ENCODE data around the gene SCFD2.
"Not testable (repeated sequence)": the region's sequence is repeated elsewhere in the genome, so short reads cannot be mapped to it uniquely, and the experiment has no call there.

Gene SCFD2

GRCh38 chr4:53151489-53151788 lies 214.4 kb downstream of the SCFD2 start:
- Histone ChIP-seq H3K9me3 (ENCODE audit: control insufficient read depth in 1 of 2, low read length in 2 of 2) (peaks cover 4 to 7% of the 10 kb centered on the region in 2 donors), H3K27me3 (ENCODE audit: control insufficient read depth in 1 of 2, insufficient read depth in 2 of 2, low read length in 2 of 2) (no peaks in the 10 kb centered on the region), H3K4me1 (ENCODE audit: control insufficient read depth in 1 of 2, insufficient read depth in 2 of 2, low read length in 2 of 2) (peaks cover 0 to 9% of the 10 kb centered on the region in 2 donors), H3K9ac (ENCODE audit: low read depth in 1 of 2, low read length in 2 of 2) (no peak overlapping the region), H3K27ac (ENCODE audit: low read depth, low read length) (no peak overlapping the region), H3K36me3 (ENCODE audit: control insufficient read depth in 1 of 2, insufficient read depth in 2 of 2, low read length in 2 of 2) (no peaks in the 10 kb centered on the region), H3K4me3 (ENCODE audit: low read depth in 1 of 2, low read length in 2 of 2) (no peak overlapping the region)

GRCh38 chr4:53150631-53151488 lies 215.0 kb downstream of the SCFD2 start:
- Histone ChIP-seq H3K9me3 (ENCODE audit: control insufficient read depth in 1 of 2, low read length in 2 of 2) (peaks cover 4 to 7% of the 10 kb centered on the region in 2 donors), H3K36me3 (ENCODE audit: control insufficient read depth in 1 of 2, insufficient read depth in 2 of 2, low read length in 2 of 2) (no peaks in the 10 kb centered on the region), H3K27me3 (ENCODE audit: control insufficient read depth in 1 of 2, insufficient read depth in 2 of 2, low read length in 2 of 2) (no peaks in the 10 kb centered on the region), H3K27ac (ENCODE audit: low read depth, low read length) (no peak overlapping the region), H3K4me1 (ENCODE audit: control insufficient read depth in 1 of 2, insufficient read depth in 2 of 2, low read length in 2 of 2) (peaks cover 0 to 9% of the 10 kb centered on the region in 2 donors), H3K9ac (ENCODE audit: low read depth in 1 of 2, low read length in 2 of 2) (no peak overlapping the region), H3K4me3 (ENCODE audit: low read depth in 1 of 2, low read length in 2 of 2) (no peak overlapping the region)

- Histone ChIP-seq H3K4me1 (ENCODE audit: control insufficient read depth in 1 of 2, insufficient read depth in 2 of 2, low read length in 2 of 2) (peaks cover 0 to 9% of the 10 kb centered on the region in 2 donors), H3K36me3 (ENCODE audit: control insufficient read depth in 1 of 2, insufficient read depth in 2 of 2, low read length in 2 of 2) (peaks cover 5 to 7% of the 10 kb centered on the region in 2 donors), H3K9ac (ENCODE audit: low read depth in 1 of 2, low read length in 2 of 2) (no peak overlapping the region), H3K9me3 (ENCODE audit: control insufficient read depth in 1 of 2, low read length in 2 of 2) (no peaks in the 10 kb centered on the region), H3K4me3 (ENCODE audit: low read depth in 1 of 2, low read length in 2 of 2) (no peak overlapping the region), H3K27me3 (ENCODE audit: control insufficient read depth in 1 of 2, insufficient read depth in 2 of 2, low read length in 2 of 2) (no peaks in the 10 kb centered on the region), H3K27ac (ENCODE audit: low read depth, low read length) (no peak overlapping the region)
Measured at GRCh38 chr4:53147711-53148110, 218.2 kb downstream of the SCFD2 start.

- Histone ChIP-seq H3K36me3 (ENCODE audit: control insufficient read depth in 1 of 2, insufficient read depth in 2 of 2, low read length in 2 of 2) (peaks cover 5 to 7% of the 10 kb centered on the region in 2 donors), H3K27ac (ENCODE audit: low read depth, low read length) (no peak overlapping the region), H3K4me1 (ENCODE audit: control insufficient read depth in 1 of 2, insufficient read depth in 2 of 2, low read length in 2 of 2) (peaks cover 0 to 9% of the 10 kb centered on the region in 2 donors), H3K9ac (ENCODE audit: low read depth in 1 of 2, low read length in 2 of 2) (no peak overlapping the region), H3K4me3 (ENCODE audit: low read depth in 1 of 2, low read length in 2 of 2) (no peak overlapping the region), H3K9me3 (ENCODE audit: control insufficient read depth in 1 of 2, low read length in 2 of 2) (no peaks in the 10 kb centered on the region), H3K27me3 (ENCODE audit: control insufficient read depth in 1 of 2, insufficient read depth in 2 of 2, low read length in 2 of 2) (no peaks in the 10 kb centered on the region)
Measured at GRCh38 chr4:53147197-53147596, 218.7 kb downstream of the SCFD2 start.

GRCh38 chr4:53141308-53141707 lies 224.6 kb downstream of the SCFD2 start:
- H3K9me3 ChIP-seq (ENCODE audit: control insufficient read depth in 1 of 2, low read length in 2 of 2): no peaks in the 10 kb centered on the region
- H3K4me3 ChIP-seq (ENCODE audit: low read depth in 1 of 2, low read length in 2 of 2): no peak overlapping the region
- H3K27ac ChIP-seq (ENCODE audit: low read depth, low read length): no peak overlapping the region
- H3K4me1 ChIP-seq (ENCODE audit: control insufficient read depth in 1 of 2, insufficient read depth in 2 of 2, low read length in 2 of 2): no peaks in the 10 kb centered on the region
- no peaks in the 10 kb centered on the region for H3K27me3 ChIP-seq (ENCODE audit: control insufficient read depth in 1 of 2, insufficient read depth in 2 of 2, low read length in 2 of 2)
- H3K36me3 ChIP-seq (ENCODE audit: control insufficient read depth in 1 of 2, insufficient read depth in 2 of 2, low read length in 2 of 2): peaks cover 5 to 7% of the 10 kb centered on the region in 2 donors
- no peak overlapping the region for H3K9ac ChIP-seq (ENCODE audit: low read depth in 1 of 2, low read length in 2 of 2)

- H3K9ac ChIP-seq (ENCODE audit: low read depth in 1 of 2, low read length in 2 of 2); H3K4me1 ChIP-seq (ENCODE audit: control insufficient read depth in 1 of 2, insufficient read depth in 2 of 2, low read length in 2 of 2); H3K9me3 ChIP-seq (ENCODE audit: control insufficient read depth in 1 of 2, low read length in 2 of 2); H3K36me3 ChIP-seq (ENCODE audit: control insufficient read depth in 1 of 2, insufficient read depth in 2 of 2, low read length in 2 of 2); H3K4me3 ChIP-seq (ENCODE audit: low read depth in 1 of 2, low read length in 2 of 2); H3K27ac ChIP-seq (ENCODE audit: low read depth, low read length); H3K27me3 ChIP-seq (ENCODE audit: control insufficient read depth in 1 of 2, insufficient read depth in 2 of 2, low read length in 2 of 2): not testable (repeated sequence)
Measured at GRCh38 chr4:53139256-53139655, 226.6 kb downstream of the SCFD2 start.

- H3K9me3 ChIP-seq (ENCODE audit: control insufficient read depth in 1 of 2, low read length in 2 of 2): no peaks in the 10 kb centered on the region
- no peak overlapping the region for H3K27ac ChIP-seq (ENCODE audit: low read depth, low read length)
- no peaks in the 10 kb centered on the region for H3K27me3 ChIP-seq (ENCODE audit: control insufficient read depth in 1 of 2, insufficient read depth in 2 of 2, low read length in 2 of 2)
- no peak overlapping the region for H3K9ac ChIP-seq (ENCODE audit: low read depth in 1 of 2, low read length in 2 of 2)
- H3K4me3 ChIP-seq (ENCODE audit: low read depth in 1 of 2, low read length in 2 of 2): no peak overlapping the region
- H3K36me3 ChIP-seq (ENCODE audit: control insufficient read depth in 1 of 2, insufficient read depth in 2 of 2, low read length in 2 of 2): no peaks in the 10 kb centered on the region
- no peaks in the 10 kb centered on the region for H3K4me1 ChIP-seq (ENCODE audit: control insufficient read depth in 1 of 2, insufficient read depth in 2 of 2, low read length in 2 of 2)
Measured at GRCh38 chr4:53137468-53137867, 228.4 kb downstream of the SCFD2 start.

- Histone ChIP-seq H3K4me1 (ENCODE audit: control insufficient read depth in 1 of 2, insufficient read depth in 2 of 2, low read length in 2 of 2) (no peaks in the 10 kb centered on the region), H3K9me3 (ENCODE audit: control insufficient read depth in 1 of 2, low read length in 2 of 2) (no peaks in the 10 kb centered on the region), H3K36me3 (ENCODE audit: control insufficient read depth in 1 of 2, insufficient read depth in 2 of 2, low read length in 2 of 2) (no peaks in the 10 kb centered on the region), H3K27ac (ENCODE audit: low read depth, low read length) (no peak overlapping the region), H3K4me3 (ENCODE audit: low read depth in 1 of 2, low read length in 2 of 2) (no peak overlapping the region), H3K9ac (ENCODE audit: low read depth in 1 of 2, low read length in 2 of 2) (no peak overlapping the region), H3K27me3 (ENCODE audit: control insufficient read depth in 1 of 2, insufficient read depth in 2 of 2, low read length in 2 of 2) (no peaks in the 10 kb centered on the region)
Measured at GRCh38 chr4:53136954-53137353, 228.9 kb downstream of the SCFD2 start.

- Histone ChIP-seq H3K4me1 (ENCODE audit: control insufficient read depth in 1 of 2, insufficient read depth in 2 of 2, low read length in 2 of 2) (no peaks in the 10 kb centered on the region), H3K27ac (ENCODE audit: low read depth, low read length) (no peak overlapping the region), H3K9ac (ENCODE audit: low read depth in 1 of 2, low read length in 2 of 2) (no peak overlapping the region), H3K36me3 (ENCODE audit: control insufficient read depth in 1 of 2, insufficient read depth in 2 of 2, low read length in 2 of 2) (no peaks in the 10 kb centered on the region), H3K27me3 (ENCODE audit: control insufficient read depth in 1 of 2, insufficient read depth in 2 of 2, low read length in 2 of 2) (no peaks in the 10 kb centered on the region), H3K4me3 (ENCODE audit: low read depth in 1 of 2, low read length in 2 of 2) (no peak overlapping the region), H3K9me3 (ENCODE audit: control insufficient read depth in 1 of 2, low read length in 2 of 2) (no peaks in the 10 kb centered on the region)
Measured at GRCh38 chr4:53132132-53132891, 233.5 kb downstream of the SCFD2 start.

GRCh38 chr4:53131562-53131925 lies 234.3 kb downstream of the SCFD2 start:
- Histone ChIP-seq H3K4me3 (ENCODE audit: low read depth in 1 of 2, low read length in 2 of 2) (no peak overlapping the region), H3K9ac (ENCODE audit: low read depth in 1 of 2, low read length in 2 of 2) (no peak overlapping the region), H3K36me3 (ENCODE audit: control insufficient read depth in 1 of 2, insufficient read depth in 2 of 2, low read length in 2 of 2) (no peaks in the 10 kb centered on the region), H3K9me3 (ENCODE audit: control insufficient read depth in 1 of 2, low read length in 2 of 2) (no peaks in the 10 kb centered on the region), H3K4me1 (ENCODE audit: control insufficient read depth in 1 of 2, insufficient read depth in 2 of 2, low read length in 2 of 2) (no peaks in the 10 kb centered on the region), H3K27me3 (ENCODE audit: control insufficient read depth in 1 of 2, insufficient read depth in 2 of 2, low read length in 2 of 2) (no peaks in the 10 kb centered on the region), H3K27ac (ENCODE audit: low read depth, low read length) (no peak overlapping the region)

Data from duodenal mucosa (tissue), 2 donors.